GM12864 (cell line): Measurements from ENCODE around the gene COL18A1.

Experiments
- DNase-seq: peaks from one replicate; pipeline ENCODE4 v3.0.0-alpha.2; 2011; ENCODE audit warnings: low read depth
- H3K4me3 ChIP-seq: 2 replicates; pipeline ENCODE4 v1.5.1; 2011; ENCODE audit warnings: mild to moderate bottlenecking, low read depth, low read length, control low read depth
- CTCF ChIP-seq: IDR thresholded peaks from 2 replicates; pipeline ENCODE4 v1.5.1; 2011; ENCODE audit warnings: low read depth, mild to moderate bottlenecking, moderate library complexity, low read length, control low read depth, inconsistent platforms; ENCODE audit errors: missing control alignments

COL18A1 gene

DNA sequence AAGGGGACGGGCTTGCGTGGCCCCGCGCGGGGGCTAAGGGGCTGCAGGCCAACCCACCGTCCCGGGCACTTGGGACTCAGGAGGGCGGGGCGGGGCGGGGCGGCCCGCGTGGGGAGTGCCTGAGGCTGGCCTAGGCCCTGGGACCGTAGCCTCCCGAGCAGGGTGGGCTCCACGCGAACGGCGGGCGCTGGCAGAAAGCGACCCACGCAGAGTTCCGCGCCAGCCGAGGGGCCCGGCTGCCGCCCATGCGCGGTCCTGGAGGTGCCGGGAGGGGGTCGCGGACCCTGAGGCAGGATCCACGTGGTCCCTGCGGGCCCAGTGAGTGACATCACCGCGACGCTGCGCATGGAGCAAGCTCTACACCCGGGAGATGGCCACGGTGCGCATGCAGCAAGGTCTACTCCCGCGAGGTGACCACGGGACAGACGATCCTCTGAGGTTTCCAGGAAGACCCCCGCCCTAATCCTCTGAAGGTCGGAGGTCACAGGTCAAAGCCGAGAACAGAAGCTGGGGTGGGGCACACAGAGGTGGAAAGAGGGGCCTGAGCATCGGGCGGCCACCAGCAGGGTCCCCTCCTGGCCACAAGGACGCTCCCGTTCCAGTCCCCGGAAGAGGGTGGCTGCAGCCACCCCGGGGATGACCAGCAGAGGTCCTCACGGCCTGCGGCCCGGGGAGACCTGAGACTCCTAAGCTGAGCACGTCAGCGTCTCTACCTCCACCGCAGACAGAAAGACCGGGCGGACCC, 150.8 kb downstream of the COL18A1 start:
- no peak for DNase-seq
- TF ChIP-seq CTCF = no peak
- no peak overlapping the region for H3K4me3 ChIP-seq

DNA sequence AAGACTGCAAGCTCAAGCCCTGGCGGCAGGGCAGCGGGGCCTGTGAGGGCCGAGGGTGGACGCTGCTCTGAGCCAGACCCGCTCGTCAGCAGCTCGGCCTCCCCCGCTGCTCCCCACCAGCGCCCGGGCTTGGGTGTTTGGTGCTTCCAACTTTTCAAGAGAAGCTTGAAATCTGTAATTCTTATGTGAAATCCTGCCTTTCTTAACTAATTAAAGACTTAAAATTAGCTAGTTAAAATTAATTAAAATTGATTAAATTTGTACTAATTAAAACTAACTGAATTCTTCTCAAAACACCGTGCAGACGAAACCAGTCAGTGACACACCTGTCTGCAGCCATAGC, 151.3 kb downstream of the COL18A1 start:
- no peak overlapping the region for H3K4me3 ChIP-seq
- no peak for TF ChIP-seq CTCF
- no peak for DNase-seq

DNA sequence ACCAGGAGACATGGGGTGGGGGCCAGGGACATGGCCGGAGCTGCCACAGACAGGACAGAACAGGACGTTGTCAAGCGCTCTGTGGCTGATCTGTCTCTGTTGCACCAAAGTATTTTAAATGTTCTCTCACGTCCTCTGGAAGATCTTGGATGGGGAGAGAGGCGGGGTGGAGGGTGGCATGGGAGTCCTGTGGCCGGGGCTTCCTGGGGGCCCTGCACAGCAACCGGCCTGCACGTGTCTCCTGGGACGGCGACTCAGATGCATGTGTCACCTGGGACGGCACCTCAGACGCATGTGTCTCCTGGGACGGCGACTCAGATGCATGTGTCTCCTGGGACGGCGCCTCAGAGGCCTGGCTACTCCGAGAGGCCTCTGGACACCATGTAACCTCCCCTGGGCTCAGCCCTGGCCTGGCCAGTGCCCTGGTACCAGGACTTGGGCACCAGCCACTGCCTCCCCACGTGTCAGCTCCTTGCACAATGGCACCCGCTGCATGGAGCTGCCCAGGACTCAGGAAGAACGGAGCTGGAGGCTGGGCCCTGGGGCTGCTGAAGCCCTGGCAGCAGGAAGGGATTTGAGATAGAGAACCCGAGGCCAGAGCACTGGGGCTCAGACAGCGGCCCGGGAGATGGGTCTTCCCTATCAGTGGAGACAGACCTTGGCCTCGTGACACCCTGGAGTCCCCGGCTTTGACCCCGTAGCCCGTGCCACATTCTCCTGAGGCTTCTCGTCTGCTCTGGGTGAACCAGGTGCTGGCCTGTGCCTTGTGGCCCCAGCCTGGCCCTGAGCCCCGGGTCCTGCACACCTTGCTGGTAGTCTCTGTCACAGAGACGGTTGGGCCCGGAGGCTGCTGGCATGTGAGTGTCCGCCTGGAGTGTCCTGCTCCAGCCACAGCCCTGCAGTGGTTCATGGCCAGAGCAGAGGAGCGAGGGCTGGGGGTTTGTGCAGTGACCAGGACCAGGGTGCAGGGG, 152.0 kb downstream of the COL18A1 start:
- no peak for TF ChIP-seq CTCF
- no peak for DNase-seq
- no peak overlapping the region for H3K4me3 ChIP-seq

DNA sequence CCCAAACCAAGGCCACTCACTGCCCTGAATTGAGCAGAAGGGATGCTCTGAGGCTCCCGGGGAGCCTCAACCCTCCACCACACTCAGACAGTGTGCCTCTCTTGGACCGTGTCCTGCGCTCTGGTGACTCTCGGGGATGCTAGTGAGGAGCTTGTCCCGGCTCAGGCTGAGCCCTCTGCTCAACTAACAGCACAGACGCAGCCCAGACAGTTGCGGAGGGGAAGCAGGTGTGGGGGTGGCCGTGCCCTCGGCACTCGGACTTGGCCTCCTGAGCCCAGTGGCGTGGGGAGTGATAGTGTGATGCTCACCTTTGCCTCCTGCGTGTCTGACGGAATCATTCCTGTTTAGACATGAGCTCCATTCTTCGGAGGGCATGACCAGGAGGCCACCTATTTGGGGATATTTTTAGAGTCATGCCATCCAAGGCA, 152.7 kb downstream of the COL18A1 start:
- no peak for TF ChIP-seq CTCF
- DNase-seq = no peak
- no peak overlapping the region for H3K4me3 ChIP-seq

- TF ChIP-seq CTCF = no peak
- no peak for DNase-seq
- H3K4me3 ChIP-seq = no peak overlapping the region
These were observed 153.2 kb downstream of the COL18A1 start for GRCh38 chr21:45558044-45558721.

DNA sequence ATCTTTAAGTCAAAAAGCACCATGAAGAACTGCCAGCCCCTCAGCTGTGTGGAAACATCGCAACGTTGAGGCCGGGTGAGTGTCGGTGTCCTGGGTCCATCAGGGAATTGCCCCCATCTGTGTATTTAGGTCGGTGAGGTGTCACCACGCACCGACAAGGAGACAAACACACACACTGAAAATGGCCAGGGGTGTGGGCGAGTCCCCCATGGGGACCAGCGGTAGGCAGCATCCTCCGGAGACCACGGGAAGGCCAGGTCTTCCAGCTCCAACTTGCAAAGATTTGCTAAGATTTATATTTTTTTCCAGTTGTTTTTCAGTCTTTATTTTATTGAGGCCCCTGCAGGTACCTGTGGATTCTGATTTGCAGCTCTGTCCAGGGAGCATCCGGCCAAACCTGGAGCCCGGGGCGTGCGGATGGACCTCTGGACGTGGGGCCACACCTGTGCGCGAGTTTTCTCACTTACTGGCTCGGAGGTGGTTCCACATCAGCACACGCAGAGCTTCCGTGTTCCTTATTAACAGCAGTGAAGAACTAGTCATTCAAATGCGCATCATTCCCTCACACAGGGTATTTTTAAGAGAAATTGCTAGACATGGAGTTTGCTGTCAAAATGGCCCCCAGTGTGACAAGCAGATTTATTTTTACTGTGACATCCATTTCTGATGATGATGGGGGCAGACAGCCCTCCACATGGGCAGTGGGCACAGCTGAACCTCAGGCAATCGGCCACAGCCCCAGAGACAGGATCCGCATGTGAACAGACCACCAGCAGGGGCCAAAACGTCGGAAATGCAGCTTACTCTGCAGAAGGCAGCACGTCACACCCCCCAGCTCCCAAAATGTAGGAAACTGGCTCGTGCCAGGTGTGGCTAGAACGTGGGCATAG, 154.5 kb downstream of the COL18A1 start:
- H3K4me3 ChIP-seq = no peak overlapping the region
- TF ChIP-seq CTCF = no peak
- DNase-seq = no peak
